ENCODE data around the gene RBM33.

The RBM33 gene

GRCh38 chr7:155780884-155781283, 136.4 kb downstream of the RBM33 start:
- FAIRE-seq = no peak

- FAIRE-seq = no peak
These were observed 137.0 kb downstream of the RBM33 start for GRCh38 chr7:155781433-155781832.

GRCh38 chr7:155782466-155782865, 138.0 kb downstream of the RBM33 start:
- FAIRE-seq = no peak

GRCh38 chr7:155785536-155785935, 141.1 kb downstream of the RBM33 start:
- FAIRE-seq = no peak

- FAIRE-seq = no peak
These were observed 142.0 kb downstream of the RBM33 start for GRCh38 chr7:155786491-155786890.

GRCh38 chr7:155787171-155787851, 142.8 kb downstream of the RBM33 start:
- no peak for FAIRE-seq

GRCh38 chr7:155788616-155789000, 144.1 kb downstream of the RBM33 start:
- no peak for FAIRE-seq

- FAIRE-seq = no peak
These were observed 144.7 kb downstream of the RBM33 start for GRCh38 chr7:155789001-155789725.

GRCh38 chr7:155790666-155791065, 146.2 kb downstream of the RBM33 start:
- FAIRE-seq = no peak

GRCh38 chr7:155791214-155791737, 146.8 kb downstream of the RBM33 start:
- FAIRE-seq = no peak

GRCh38 chr7:155791836-155792235, 147.4 kb downstream of the RBM33 start:
- FAIRE-seq = no peak

GRCh38 chr7:155792315-155792960, 148.0 kb downstream of the RBM33 start:
- no peak for FAIRE-seq

GRCh38 chr7:155792999-155793560, 148.6 kb downstream of the RBM33 start:
- FAIRE-seq = no peak

GRCh38 chr7:155793720-155794119, 149.3 kb downstream of the RBM33 start:
- no peak for FAIRE-seq

GRCh38 chr7:155794196-155794595, 149.7 kb downstream of the RBM33 start:
- FAIRE-seq = no peak

- FAIRE-seq = no peak
These were observed 150.9 kb downstream of the RBM33 start for GRCh38 chr7:155795401-155795800.

- no peak for FAIRE-seq
These were observed 151.5 kb downstream of the RBM33 start for GRCh38 chr7:155795951-155796350.

GRCh38 chr7:155796381-155797261, 152.2 kb downstream of the RBM33 start:
- no peak for FAIRE-seq

GRCh38 chr7:155797262-155798250, 153.1 kb downstream of the RBM33 start:
- FAIRE-seq = no peak

- no peak for FAIRE-seq
These were observed 154.4 kb downstream of the RBM33 start for GRCh38 chr7:155798673-155799439.

Data from colon (tissue), 2 donors.